Upper lobe of right lung (tissue), 1 donor: Measurements from ENCODE around the gene SBF1. TPM values are rescaled to one million over a fixed set of nuclear protein-coding genes. Genes with fewer than 3 reads are reported as not detected.
A peak's percentile ranks its signal among the peaks of the same experiment; 100 is the strongest.

Source experiments
- ATAC-seq: fragments of 200-7000 bp; cut with Tn5 transposase; one replicate; pipeline ENCODE4 v1.9.1; 2020; ENCODE audit warnings: mild to moderate bottlenecking, moderate library complexity
- DNase-seq: peaks from one replicate; pipeline ENCODE4 v3.0.0-alpha.2; 2020
- H3K27ac ChIP-seq: fragments of 200-600 bp; one replicate; pipeline ENCODE4 v1.8.0; 2022
- H3K27me3 ChIP-seq: fragments of 200-600 bp; one replicate; pipeline ENCODE4 v1.8.0; 2022; ENCODE audit warnings: mild to moderate bottlenecking
- H3K36me3 ChIP-seq: fragments of 200-600 bp; one replicate; pipeline ENCODE4 v1.8.0; 2022
- H3K4me1 ChIP-seq: fragments of 200-600 bp; one replicate; pipeline ENCODE4 v1.8.0; 2022
- H3K4me3 ChIP-seq: fragments of 200-600 bp; one replicate; pipeline ENCODE4 v1.8.0; 2022; ENCODE audit warnings: mild to moderate bottlenecking
- H3K9me3 ChIP-seq: fragments of 200-600 bp; one replicate; pipeline ENCODE4 v1.8.0; 2022
- intact Hi-C: fragments of 100-400 bp; cut with DNase I; formaldehyde crosslinking; loops from one replicate; pipeline ENCODE4 v1.11.0; 2022
- total RNA-seq: library from RNA; stranded (reverse); fragmentation: NEBNext Ultra II Directional; extraction: Animal tissue kit (Norgen Biotek cat#: 25700); gene quantifications from one replicate; pipeline ENCODE4 v1.2.1, GENCODE V29; 2021
- TF ChIP-seq, protein P1 (sequence below): fragments of 200-600 bp; IDR thresholded peaks from one replicate; pipeline ENCODE4 v1.8.0; 2022; ENCODE audit warnings: antibody characterized with exemption
- donor health status: DM: no; HTN: yes; CAD: no; lungs with severe emphysema.

The SBF1 gene
- total RNA-seq, 1 donor from 2014 or later = 69.4 TPM

DNA sequence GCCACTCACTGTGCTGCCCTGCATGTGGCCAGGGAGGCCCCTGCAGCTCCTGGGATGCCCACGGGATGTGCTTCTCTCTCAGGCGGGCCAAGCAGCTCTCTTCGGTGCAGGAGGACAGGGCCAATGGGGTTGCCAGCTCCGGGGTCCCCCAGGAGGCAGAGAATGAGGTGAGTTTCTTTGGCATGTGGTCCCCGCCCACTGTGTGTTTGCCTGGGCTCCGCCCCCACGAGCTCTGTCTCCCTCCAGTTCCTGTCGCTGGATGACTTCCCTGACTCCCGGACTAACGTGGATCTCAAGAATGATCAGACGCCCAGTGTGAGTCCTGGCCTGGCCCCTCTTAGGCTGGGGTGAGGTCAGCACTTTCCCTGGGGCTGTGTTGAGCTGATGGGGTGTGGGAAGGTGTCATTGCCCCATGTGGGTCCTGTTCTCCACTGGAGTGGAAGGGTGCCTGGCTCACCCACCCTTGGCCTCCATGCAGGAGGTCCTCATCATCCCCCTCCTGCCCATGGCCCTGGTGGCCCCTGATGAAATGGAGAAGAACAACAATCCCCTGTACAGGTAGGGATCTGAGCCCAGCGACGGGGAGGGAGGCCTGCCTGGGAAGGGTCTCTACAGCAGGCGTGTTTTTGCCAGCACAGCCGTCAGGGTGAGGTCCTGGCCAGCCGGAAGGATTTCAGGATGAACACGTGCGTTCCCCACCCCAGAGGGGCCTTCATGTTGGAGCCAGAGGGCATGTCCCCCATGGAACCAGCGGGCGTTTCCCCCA, 42.8 kb upstream of the SBF1 start:
- no peaks in the 10 kb centered on the region for H3K4me1 ChIP-seq
- TF ChIP-seq, protein P1, sequence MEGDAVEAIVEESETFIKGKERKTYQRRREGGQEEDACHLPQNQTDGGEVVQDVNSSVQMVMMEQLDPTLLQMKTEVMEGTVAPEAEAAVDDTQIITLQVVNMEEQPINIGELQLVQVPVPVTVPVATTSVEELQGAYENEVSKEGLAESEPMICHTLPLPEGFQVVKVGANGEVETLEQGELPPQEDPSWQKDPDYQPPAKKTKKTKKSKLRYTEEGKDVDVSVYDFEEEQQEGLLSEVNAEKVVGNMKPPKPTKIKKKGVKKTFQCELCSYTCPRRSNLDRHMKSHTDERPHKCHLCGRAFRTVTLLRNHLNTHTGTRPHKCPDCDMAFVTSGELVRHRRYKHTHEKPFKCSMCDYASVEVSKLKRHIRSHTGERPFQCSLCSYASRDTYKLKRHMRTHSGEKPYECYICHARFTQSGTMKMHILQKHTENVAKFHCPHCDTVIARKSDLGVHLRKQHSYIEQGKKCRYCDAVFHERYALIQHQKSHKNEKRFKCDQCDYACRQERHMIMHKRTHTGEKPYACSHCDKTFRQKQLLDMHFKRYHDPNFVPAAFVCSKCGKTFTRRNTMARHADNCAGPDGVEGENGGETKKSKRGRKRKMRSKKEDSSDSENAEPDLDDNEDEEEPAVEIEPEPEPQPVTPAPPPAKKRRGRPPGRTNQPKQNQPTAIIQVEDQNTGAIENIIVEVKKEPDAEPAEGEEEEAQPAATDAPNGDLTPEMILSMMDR = no peak
- no peak overlapping the region for H3K4me3 ChIP-seq
- no peaks in the 10 kb centered on the region for H3K27me3 ChIP-seq
- peaks cover 38% of the 10 kb centered on the region for H3K36me3 ChIP-seq
- intact Hi-C loops = no loop called here
- H3K9me3 ChIP-seq = no peaks in the 10 kb centered on the region
- no peak for ATAC-seq
- H3K27ac ChIP-seq = no peak overlapping the region
- DNase-seq = no peak

DNA sequence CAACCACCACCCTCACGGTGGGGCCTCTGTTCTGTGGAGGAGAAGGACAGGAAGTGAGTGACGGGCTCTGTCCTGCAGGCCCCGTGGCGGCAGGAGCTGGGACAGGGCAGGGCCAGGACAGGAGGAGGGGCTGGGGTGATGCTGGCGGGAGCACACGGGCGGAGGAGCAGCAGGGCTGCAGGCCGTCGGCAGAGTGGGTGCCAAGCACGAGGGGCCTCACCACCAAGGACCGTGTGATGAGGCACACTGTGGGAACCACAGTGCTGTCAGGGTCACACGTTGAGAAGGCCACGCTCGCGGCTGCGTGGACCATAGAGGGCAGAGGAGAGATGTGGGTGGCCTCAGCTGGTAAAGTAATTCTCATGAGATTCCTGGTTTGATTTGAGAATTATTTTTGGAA, 42.1 kb upstream of the SBF1 start:
- peaks cover under 1% of the 10 kb centered on the region for H3K4me1 ChIP-seq
- H3K36me3 ChIP-seq = peaks cover 33% of the 10 kb centered on the region
- TF ChIP-seq, protein P1 = no peak
- H3K27ac ChIP-seq = no peak overlapping the region
- intact Hi-C loops = no loop called here
- H3K4me3 ChIP-seq = no peak overlapping the region
- no peaks in the 10 kb centered on the region for H3K27me3 ChIP-seq
- no peak for ATAC-seq
- no peaks in the 10 kb centered on the region for H3K9me3 ChIP-seq
- DNase-seq = no peak

DNA sequence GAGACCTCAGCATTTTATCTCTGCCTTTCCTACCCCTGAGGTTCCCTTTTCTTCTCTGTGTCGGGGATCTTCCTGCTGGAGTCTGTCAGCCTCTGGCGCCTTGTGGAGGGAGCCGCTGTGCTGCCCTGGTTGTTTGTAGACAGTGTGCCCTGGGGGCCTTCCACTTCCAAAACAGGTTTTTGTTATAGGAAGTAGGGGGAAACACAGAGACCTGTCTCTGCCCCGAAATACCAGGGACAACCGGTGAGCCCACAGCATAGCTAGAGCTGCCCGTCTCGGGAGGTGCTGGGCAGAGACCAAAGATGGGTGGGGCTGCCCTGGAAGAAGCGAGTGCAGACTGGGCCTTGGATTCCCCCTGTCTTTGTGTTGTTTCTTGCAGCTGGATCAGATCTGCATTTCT, 41.2 kb upstream of the SBF1 start:
- intact Hi-C loops = no loop called here
- H3K4me3 ChIP-seq = no peak overlapping the region

DNA sequence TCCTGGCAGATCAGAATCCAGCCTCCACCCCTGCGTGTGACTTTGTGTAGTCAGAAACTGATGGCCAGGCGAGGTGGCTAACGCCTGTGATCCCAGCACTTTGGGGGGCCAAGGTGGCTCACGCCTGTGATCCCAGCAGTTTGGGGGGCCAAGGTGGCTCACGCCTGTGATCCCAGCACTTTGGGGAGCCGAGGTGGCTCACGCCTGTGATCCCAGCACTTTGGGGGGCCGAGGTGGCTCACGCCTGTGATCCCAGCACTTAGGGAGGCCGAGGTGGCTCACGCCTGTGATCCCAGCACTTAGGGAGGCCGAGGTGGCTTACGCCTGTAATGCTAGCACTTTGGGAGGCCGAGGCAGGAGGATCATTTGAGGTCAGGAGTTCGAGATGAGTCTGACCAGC, 38.3 kb upstream of the SBF1 start:
- intact Hi-C loops = no loop called here
- H3K4me1 ChIP-seq = peaks cover 13% of the 10 kb centered on the region
- H3K36me3 ChIP-seq = peaks cover 17% of the 10 kb centered on the region
- H3K9me3 ChIP-seq = no peaks in the 10 kb centered on the region
- H3K27me3 ChIP-seq = no peaks in the 10 kb centered on the region
- no peak for ATAC-seq
- H3K27ac ChIP-seq = no peak overlapping the region
- DNase-seq = no peak
- TF ChIP-seq, protein P1 = no peak
- no peak overlapping the region for H3K4me3 ChIP-seq

More for the DNA sequence above, 41.2 kb upstream of the SBF1 start:
- DNase-seq = no peak
- Histone ChIP-seq H3K9me3 (no peaks in the 10 kb centered on the region), H3K27me3 (no peaks in the 10 kb centered on the region), H3K36me3 (peaks cover 33% of the 10 kb centered on the region), H3K27ac (no peak overlapping the region), H3K4me1 (peaks cover 4% of the 10 kb centered on the region)
- TF ChIP-seq, protein P1 = no peak
- no peak for ATAC-seq

DNA sequence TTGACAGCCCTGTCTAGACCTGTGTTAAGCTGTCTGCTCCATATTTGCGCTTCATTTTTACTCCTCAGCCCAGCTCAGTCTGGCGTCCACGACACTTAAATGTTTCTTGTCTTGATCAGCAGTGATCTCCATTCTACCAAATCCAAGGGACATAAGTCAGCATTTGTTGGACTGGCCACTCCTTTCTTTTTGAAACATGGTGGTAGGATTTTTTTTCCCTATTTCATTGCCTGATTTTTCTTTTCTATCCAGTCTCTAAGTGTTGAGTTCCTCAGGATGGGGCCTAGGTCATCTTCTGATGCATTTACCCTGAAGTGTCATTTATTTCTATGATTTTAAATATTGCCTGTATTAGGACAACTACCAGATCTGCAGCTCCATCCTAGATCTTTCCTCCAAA, 34.1 kb upstream of the SBF1 start:
- intact Hi-C loops = loop anchor here (10.0 kb wide), 1 partner anchor 244 kb away; the partner anchor contains the start of gene MAPK12
- Histone ChIP-seq H3K4me1 (peaks cover 21% of the 10 kb centered on the region), H3K27ac (peak overlapping the region; percentile 92), H3K27me3 (no peaks in the 10 kb centered on the region), H3K4me3 (peak overlapping the region; percentile 79), H3K9me3 (no peaks in the 10 kb centered on the region), H3K36me3 (peaks cover 16% of the 10 kb centered on the region)
- ATAC-seq (no peak), DNase-seq (no peak)
- TF ChIP-seq, protein P1 = no peak
